Osteoblast (primary cell): ENCODE data around the gene CILP. TPM values are rescaled to one million over a fixed set of nuclear protein-coding genes. Genes with fewer than 3 reads are reported as not detected.

Experiments used
- DNase-seq: peaks from one replicate; pipeline ENCODE4 v3.0.0; 2011; ENCODE audit warnings: low spot score, mixed read lengths; ENCODE audit not compliant: insufficient read length; ENCODE audit errors: missing footprints
- H2AFZ ChIP-seq: 2 replicates; pipeline ENCODE4 v1.6.0; 2011; ENCODE audit warnings: mild to moderate bottlenecking, low read length
- H3K27ac ChIP-seq: 2 replicates; pipeline ENCODE4 v1.5.1; 2011; ENCODE audit warnings: mild to moderate bottlenecking, low read depth, low read length, moderate library complexity
- H3K27me3 ChIP-seq: 2 replicates; pipeline ENCODE4 v1.6.0; 2012; ENCODE audit warnings: mild to moderate bottlenecking, control low read depth, inconsistent platforms, low read length, moderate library complexity; ENCODE audit not compliant: insufficient read depth
- H3K36me3 ChIP-seq: 2 replicates; pipeline ENCODE4 v1.5.1; 2011; ENCODE audit warnings: mild to moderate bottlenecking, low read length, control low read depth, moderate library complexity; ENCODE audit not compliant: insufficient read depth
- H3K4me1 ChIP-seq: 2 replicates; pipeline ENCODE4 v1.5.1; 2011; ENCODE audit warnings: mild to moderate bottlenecking, low read length, control low read depth, moderate library complexity; ENCODE audit not compliant: insufficient read depth
- H3K4me2 ChIP-seq: 2 replicates; pipeline ENCODE4 v1.6.0; 2011; ENCODE audit warnings: mild to moderate bottlenecking, low read length; ENCODE audit not compliant: insufficient read depth
- H3K4me3 ChIP-seq: fragments of 200-600 bp; sonication (generic); 3 replicates; pipeline ENCODE4 v1.5.1; 2012; ENCODE audit warnings: mild to moderate bottlenecking, low read length, inconsistent platforms; ENCODE audit not compliant: insufficient read depth
- H3K79me2 ChIP-seq: 2 replicates; pipeline ENCODE4 v1.6.0; 2012; ENCODE audit warnings: mild to moderate bottlenecking, low read length, control low read depth, inconsistent platforms; ENCODE audit not compliant: insufficient read depth
- H3K9me3 ChIP-seq: 2 replicates; pipeline ENCODE4 v1.5.1; 2011; ENCODE audit warnings: low read depth, low read length, control low read depth
- H4K20me1 ChIP-seq: 2 replicates; pipeline ENCODE4 v1.6.0; 2012; ENCODE audit warnings: mild to moderate bottlenecking, low read length, control low read depth; ENCODE audit not compliant: insufficient read depth
- CTCF ChIP-seq: IDR thresholded peaks from 2 replicates; pipeline ENCODE4 v1.5.1; 2011; ENCODE audit warnings: mild to moderate bottlenecking, low read depth, low read length, moderate library complexity; ENCODE audit errors: extremely low read depth
- total RNA-seq: library from RNA; depleted of rRNA; stranded (reverse); fragments of >200 nt; gene quantifications from 2 replicates; pipeline ENCODE4 v1.2.3, GENCODE V29; 2012

CILP gene
- total RNA-seq, 1 donor = under 0.01 TPM

- no peak for TF ChIP-seq CTCF
- no peak overlapping the region for H2AFZ ChIP-seq
- no peaks in the 10 kb centered on the region for H3K36me3 ChIP-seq
- no peak overlapping the region for H3K27ac ChIP-seq
- no peaks in the 10 kb centered on the region for H3K9me3 ChIP-seq
- H3K79me2 ChIP-seq = no peaks in the 10 kb centered on the region
- H3K4me1 ChIP-seq = no peaks in the 10 kb centered on the region
- H3K27me3 ChIP-seq = no peaks in the 10 kb centered on the region
- H3K4me3 ChIP-seq = no peak overlapping the region
- peak; percentile 27 for DNase-seq
- no peak overlapping the region for H3K4me2 ChIP-seq
- H4K20me1 ChIP-seq = no peaks in the 10 kb centered on the region
Measured at GRCh38 chr15:65248511-65249255, 37.4 kb upstream of the CILP start.

- Histone ChIP-seq H3K4me1 (no peaks in the 10 kb centered on the region), H3K27ac (no peak overlapping the region), H3K27me3 (no peaks in the 10 kb centered on the region), H3K36me3 (no peaks in the 10 kb centered on the region), H3K4me3 (no peak overlapping the region), H3K9me3 (no peaks in the 10 kb centered on the region), H3K4me2 (no peak overlapping the region), H4K20me1 (no peaks in the 10 kb centered on the region), H2AFZ (no peak overlapping the region), H3K79me2 (no peaks in the 10 kb centered on the region)
- no peak for TF ChIP-seq CTCF
- no peak for DNase-seq
Measured at GRCh38 chr15:65246939-65247338, 35.7 kb upstream of the CILP start.

GRCh38 chr15:65246026-65246714 is 34.9 kb upstream of the CILP start:
- Histone ChIP-seq H3K36me3 (no peaks in the 10 kb centered on the region), H3K27ac (no peak overlapping the region), H3K79me2 (no peaks in the 10 kb centered on the region), H2AFZ (no peak overlapping the region), H4K20me1 (no peaks in the 10 kb centered on the region), H3K4me2 (no peak overlapping the region), H3K27me3 (no peaks in the 10 kb centered on the region), H3K9me3 (no peaks in the 10 kb centered on the region), H3K4me3 (no peak overlapping the region), H3K4me1 (no peaks in the 10 kb centered on the region)
- DNase-seq = peak; percentile 38
- no peak for TF ChIP-seq CTCF

DNA sequence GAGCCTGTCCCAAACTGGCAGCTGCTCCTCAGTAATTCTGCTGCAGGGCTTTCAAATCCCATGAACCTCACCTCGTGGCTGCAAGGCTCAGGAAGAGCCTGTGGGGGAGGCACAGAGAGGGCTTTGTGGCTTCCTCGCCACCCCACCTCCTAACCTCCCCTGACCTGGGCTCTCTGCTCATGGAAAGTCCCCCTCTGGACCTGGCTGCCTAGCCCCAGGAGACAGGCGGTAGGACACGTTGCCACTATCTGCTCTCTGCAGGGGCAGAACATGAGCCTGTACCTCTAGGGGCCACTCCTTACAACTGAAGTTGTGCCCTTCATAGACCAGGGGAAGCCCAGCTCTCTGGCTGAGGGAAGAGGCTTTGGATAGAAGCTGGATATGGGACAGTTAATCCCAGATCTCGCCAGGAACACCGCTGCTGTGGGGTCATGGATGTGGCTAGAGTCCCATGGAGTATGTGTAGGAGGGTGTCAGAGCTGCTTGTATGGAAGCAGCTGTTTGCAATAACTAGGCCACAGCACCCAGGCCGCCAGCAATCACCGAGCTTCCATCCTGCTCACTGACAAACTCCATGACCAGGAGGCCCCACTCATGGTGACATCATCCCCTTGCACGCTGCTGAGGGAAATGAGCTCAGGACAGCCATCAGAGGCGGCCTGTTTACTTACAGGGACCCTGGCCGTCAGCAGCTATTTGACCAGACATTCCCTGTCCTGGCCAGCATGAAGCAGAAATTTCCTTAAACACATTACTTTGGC is 34.0 kb upstream of the CILP start:
- Histone ChIP-seq H4K20me1 (no peaks in the 10 kb centered on the region), H3K27me3 (no peaks in the 10 kb centered on the region), H3K36me3 (no peaks in the 10 kb centered on the region), H3K79me2 (no peaks in the 10 kb centered on the region), H3K9me3 (no peaks in the 10 kb centered on the region), H3K27ac (no peak overlapping the region), H3K4me3 (no peak overlapping the region), H3K4me1 (no peaks in the 10 kb centered on the region), H2AFZ (peak overlapping the region; percentile 31), H3K4me2 (no peak overlapping the region)
- DNase-seq = peak; percentile 41
- TF ChIP-seq CTCF = no peak
